Tibial nerve (tissue), 3 donors: ENCODE data around the gene RBFOX1.

Experiments
- CTCF ChIP-seq, 5 experiments: fragments of 200-600 bp in 3 of 5; fragments of 450-650 bp in 2 of 5; sonication (generic) in 3 of 5; IDR thresholded peaks; one replicate each; pipeline ENCODE4 v1.5.1; 2016 to 2019; ENCODE audit warnings: antibody characterized with exemption in 5 of 5, mild to moderate bottlenecking in 3 of 5, moderate library complexity in 2 of 5
- POLR2A ChIP-seq, 2 donors: fragments of 450-650 bp; IDR thresholded peaks; one replicate each; pipeline ENCODE4 v1.6.1; 2017; ENCODE audit warnings: antibody characterized with exemption in 2 of 2, mild to moderate bottlenecking in 2 of 2, moderate library complexity in 2 of 2

- TF ChIP-seq CTCF (IDR thresholded peaks at IDR 0.05) (no peak), POLR2A (IDR thresholded peaks at IDR 0.05) (no peak)
These were observed 172.2 kb downstream of the RBFOX1 start for GRCh38 chr16:7504844-7505243.
